Prostate gland (tissue), 2 donors: ENCODE measurements around the gene SPTAN1. TPM values are rescaled to one million over a fixed set of nuclear protein-coding genes. Genes with fewer than 3 reads are reported as not detected.
"Not testable (repeated sequence)": the region's sequence is repeated elsewhere in the genome, so short reads cannot be mapped to it uniquely, and the experiment has no call there.

Source experiments
- DNase-seq: peaks from one replicate; pipeline ENCODE4 v3.0.0-alpha.2; 2019; ENCODE audit warnings: low spot score
- H3K27ac ChIP-seq, 2 donors: fragments of 200-600 bp; sonication (generic); 2 replicates each; pipeline ENCODE4 v1.5.1; 2017 to 2019
- H3K27me3 ChIP-seq: fragments of 200-600 bp; sonication (generic); replicated peaks from 2 replicates; pipeline ENCODE4 v1.5.1; 2019; ENCODE audit not compliant: insufficient read depth
- H3K36me3 ChIP-seq, 2 donors: fragments of 200-600 bp; sonication (generic); 1 replicate in 1 of 2; 2 replicates in 1 of 2; pipeline versions ENCODE4 v1.5.1 to v1.8.1; 2017 to 2019
- H3K4me1 ChIP-seq: fragments of 200-600 bp; sonication (generic); replicated peaks from 2 replicates; pipeline ENCODE4 v1.5.1; 2019
- H3K4me3 ChIP-seq, 2 donors: fragments of 200-600 bp; sonication (generic); 2 replicates each; pipeline ENCODE4 v1.5.1; 2017 to 2019
- H3K9me3 ChIP-seq: fragments of 200-600 bp; sonication (generic); 2 replicates; pipeline ENCODE4 v1.5.1; 2017
- CTCF ChIP-seq, 4 experiments: fragments of 200-600 bp in 2 of 4; fragments of 450-650 bp in 2 of 4; sonication (generic) in 2 of 4; IDR thresholded peaks; 1 replicate in 3 of 4; 2 replicates in 1 of 4; pipeline ENCODE4 v1.5.1; 2016 to 2019; ENCODE audit warnings: antibody characterized with exemption in 4 of 4, mild to moderate bottlenecking in 2 of 4, moderate library complexity in 2 of 4
- POLR2A ChIP-seq: fragments of 450-650 bp; IDR thresholded peaks from one replicate; pipeline ENCODE4 v1.6.1; 2016; ENCODE audit warnings: antibody characterized with exemption, mild to moderate bottlenecking
- POLR2AphosphoS5 ChIP-seq: sonication (generic); formaldehyde crosslinking; IDR thresholded peaks from one replicate; pipeline ENCODE4 v1.6.1; 2017; ENCODE audit warnings: antibody characterized with exemption
- WGBS: methylation state at CpG from one replicate; pipeline ENCODE4 v1.1.5; 2018; 5-methylcytosine and 5-hydroxymethylcytosine counted together
- intact Hi-C: fragments of 100-400 bp; cut with DNase I; formaldehyde crosslinking; loops from one replicate; pipeline ENCODE4 v1.14.2; 2022
- total RNA-seq, 2 donors: library from RNA; depleted of rRNA; stranded (reverse); fragments of >200 nt; gene quantifications; one replicate each; pipeline ENCODE4 v1.1.0, GENCODE V29; 2016

Gene SPTAN1
- total RNA-seq, 2 donors from 2014 or later: 130 to 472 TPM

- H3K27ac ChIP-seq: no peak overlapping the region
- DNase-seq: no peak
- no peak overlapping the region for H3K4me3 ChIP-seq
- H3K27me3 ChIP-seq: no peaks in the 10 kb centered on the region
- H3K9me3 ChIP-seq: no peaks in the 10 kb centered on the region
- peaks cover 0 to 7% of the 10 kb centered on the region in 2 donors for H3K36me3 ChIP-seq
- no peaks in the 10 kb centered on the region for H3K4me1 ChIP-seq
- intact Hi-C loops: no loop called here
- 66% methylated on average over 8 of the region's 8 CpGs for WGBS
- TF ChIP-seq POLR2AphosphoS5 (no peak), POLR2A (no peak)
Measured at GRCh38 chr9:128568470-128569078, 16.2 kb downstream of the SPTAN1 start.

DNA sequence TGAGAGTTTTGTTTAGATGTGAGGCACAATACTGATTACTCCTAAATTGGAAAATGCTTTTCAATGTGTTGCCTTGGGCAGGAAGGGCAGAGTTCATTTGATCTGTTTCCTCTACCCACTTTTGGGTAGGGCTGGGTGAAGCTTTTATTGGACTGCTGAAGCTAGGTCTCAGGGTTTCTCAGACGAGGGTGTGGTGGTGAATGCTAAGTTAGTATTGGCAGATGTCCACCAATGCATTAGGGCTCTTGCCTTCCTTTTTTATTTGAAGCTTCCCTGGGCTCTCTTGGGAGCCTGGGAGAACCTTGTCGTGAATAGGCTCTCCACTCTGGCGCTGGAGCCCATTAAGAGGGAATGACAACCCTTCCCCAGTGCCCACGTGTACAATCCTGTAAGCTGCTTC lies 23.1 kb downstream of the SPTAN1 start:
- no peak for TF ChIP-seq POLR2A
- peak; percentile 61 for TF ChIP-seq POLR2AphosphoS5
- Histone ChIP-seq H3K4me1 (no peaks in the 10 kb centered on the region), H3K27ac (peak overlapping the region in 1 of 2 donors; percentile 29), H3K27me3 (no peaks in the 10 kb centered on the region), H3K9me3 (no peaks in the 10 kb centered on the region), H3K36me3 (peaks cover 7 to 9% of the 10 kb centered on the region in 2 donors), H3K4me3 (no peak overlapping the region)
- WGBS: 31% methylated on average over 4 of the region's 4 CpGs
- intact Hi-C loops: no loop called here
- peak; percentile 46 for DNase-seq

DNA sequence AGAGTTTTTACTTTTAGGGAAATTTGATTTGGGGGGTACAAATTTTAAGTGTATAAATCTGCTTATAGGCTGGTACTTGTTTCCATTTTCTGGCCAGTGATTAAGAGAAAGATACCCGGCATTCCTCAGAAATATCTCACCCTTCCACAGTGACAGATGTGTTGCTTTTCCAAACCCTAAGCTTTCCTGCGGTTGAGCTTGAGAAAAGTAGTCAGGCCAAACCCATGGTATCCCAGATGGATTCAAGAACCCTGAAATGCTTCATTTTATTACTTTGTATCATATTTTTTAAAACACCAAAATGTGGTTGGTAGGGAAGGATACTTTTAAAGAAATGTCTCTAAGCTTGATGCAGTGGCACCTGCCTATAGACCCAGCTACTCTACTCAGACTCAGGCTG lies 23.5 kb downstream of the SPTAN1 start:
- no peaks in the 10 kb centered on the region for H3K27me3 ChIP-seq
- no peak for TF ChIP-seq POLR2AphosphoS5
- TF ChIP-seq POLR2A: no peak
- no peak for TF ChIP-seq CTCF (IDR thresholded peaks at IDR 0.05)
- H3K4me1 ChIP-seq: no peaks in the 10 kb centered on the region
- WGBS: 91% methylated on average over 2 of the region's 2 CpGs
- peaks cover 9 to 12% of the 10 kb centered on the region in 2 donors for H3K36me3 ChIP-seq
- H3K4me3 ChIP-seq: no peak overlapping the region
- no peak for DNase-seq
- peak overlapping the region in 1 of 2 donors; percentile 29 for H3K27ac ChIP-seq
- no peaks in the 10 kb centered on the region for H3K9me3 ChIP-seq
- intact Hi-C loops: no loop called here

- intact Hi-C loops: no loop called here
- whole genome bisulfite sequencing: 81% methylated on average over 8 of the region's 8 CpGs
Measured at GRCh38 chr9:128577206-128577605, 24.8 kb downstream of the SPTAN1 start.

GRCh38 chr9:128579194-128579593 lies 26.8 kb downstream of the SPTAN1 start:
- DNase-seq: no peak
- Histone ChIP-seq H3K4me1 (no peaks in the 10 kb centered on the region), H3K36me3 (peaks cover 28 to 36% of the 10 kb centered on the region in 2 donors), H3K9me3 (no peaks in the 10 kb centered on the region), H3K27me3 (no peaks in the 10 kb centered on the region), H3K4me3 (no peak overlapping the region), H3K27ac (no peak overlapping the region)
- WGBS: 42% methylated on average over 1 of the region's 1 CpG
- no peak for TF ChIP-seq CTCF (IDR thresholded peaks at IDR 0.05)
- TF ChIP-seq POLR2A: no peak
- peak; percentile 34 for TF ChIP-seq POLR2AphosphoS5
- intact Hi-C loops: no loop called here

More at GRCh38 chr9:128577206-128577605, 24.8 kb downstream of the SPTAN1 start:
- peaks cover 14 to 18% of the 10 kb centered on the region in 2 donors for H3K36me3 ChIP-seq
- no peak overlapping the region for H3K27ac ChIP-seq
- no peaks in the 10 kb centered on the region for H3K4me1 ChIP-seq
- H3K9me3 ChIP-seq: no peaks in the 10 kb centered on the region
- no peaks in the 10 kb centered on the region for H3K27me3 ChIP-seq
- no peak for TF ChIP-seq POLR2AphosphoS5
- no peak for TF ChIP-seq CTCF (IDR thresholded peaks at IDR 0.05)
- TF ChIP-seq POLR2A: no peak
- no peak overlapping the region for H3K4me3 ChIP-seq
- DNase-seq: no peak

- H3K4me1 ChIP-seq: no peaks in the 10 kb centered on the region
- H3K4me3 ChIP-seq: no peak overlapping the region
- H3K9me3 ChIP-seq: no peaks in the 10 kb centered on the region
- no peak overlapping the region for H3K27ac ChIP-seq
- peaks cover 32 to 51% of the 10 kb centered on the region in 2 donors for H3K36me3 ChIP-seq
- 92% methylated on average over 10 of the region's 10 CpGs for WGBS
- intact Hi-C loops: no loop called here
- no peak for TF ChIP-seq POLR2A
- no peak for TF ChIP-seq CTCF (IDR thresholded peaks at IDR 0.05)
- no peak for TF ChIP-seq POLR2AphosphoS5
- no peak for DNase-seq
- H3K27me3 ChIP-seq: no peaks in the 10 kb centered on the region
Measured at GRCh38 chr9:128580731-128581130, 28.3 kb downstream of the SPTAN1 start.

DNA sequence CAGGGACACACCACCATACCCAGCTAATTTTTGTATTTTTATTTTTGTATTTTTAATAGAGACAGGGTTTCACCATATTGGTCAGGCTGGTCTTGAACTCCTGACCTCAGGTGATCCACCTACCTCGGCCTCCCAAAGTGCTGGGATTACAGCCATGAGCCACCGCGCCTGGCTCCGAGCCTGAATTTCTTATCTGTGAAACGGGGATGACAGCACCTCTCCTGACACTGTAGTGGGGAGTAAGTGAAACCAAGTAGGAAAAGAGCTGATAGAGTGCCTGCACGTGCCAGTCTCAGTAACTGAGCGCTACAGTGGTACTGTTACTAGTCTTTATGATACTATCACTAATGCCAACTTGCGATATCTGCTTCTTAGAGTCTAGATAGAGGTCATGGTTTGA lies 32.8 kb downstream of the SPTAN1 start:
- H3K36me3 ChIP-seq: peaks cover 27 to 60% of the 10 kb centered on the region in 2 donors
- H3K27me3 ChIP-seq, H3K4me1 ChIP-seq, H3K27ac ChIP-seq, H3K4me3 ChIP-seq, H3K9me3 ChIP-seq, DNase-seq, intact Hi-C loops: not testable (repeated sequence)
- 88% methylated on average over 8 of the region's 8 CpGs for WGBS

- H3K4me3 ChIP-seq, intact Hi-C loops, H3K9me3 ChIP-seq, DNase-seq, H3K27me3 ChIP-seq, H3K27ac ChIP-seq, H3K4me1 ChIP-seq: not testable (repeated sequence)
- 84% methylated on average over 11 of the region's 11 CpGs for WGBS
- H3K36me3 ChIP-seq: peaks cover 28 to 53% of the 10 kb centered on the region in 2 donors
Measured at GRCh38 chr9:128586934-128587333, 34.5 kb downstream of the SPTAN1 start.
